GM18526 (cell line): ENCODE results near the gene CTSL.

Experiments used
- POLR2A ChIP-seq: IDR thresholded peaks from 3 replicates; pipeline ENCODE4 v1.6.1; 2011; ENCODE audit not compliant: insufficient read length; ENCODE audit errors: extremely low read depth

CTSL gene

GRCh38 chr9:87733273-87734052 lies 7.5 kb downstream of the CTSL start:
- TF ChIP-seq POLR2A: no peak

- no peak for TF ChIP-seq POLR2A
Measured at GRCh38 chr9:87734106-87734505, 8.2 kb downstream of the CTSL start.

- TF ChIP-seq POLR2A: no peak
Measured at GRCh38 chr9:87739546-87739945, 13.6 kb downstream of the CTSL start.

- no peak for TF ChIP-seq POLR2A
Measured at GRCh38 chr9:87740209-87740608, 14.3 kb downstream of the CTSL start.

- TF ChIP-seq POLR2A: no peak
Measured at GRCh38 chr9:87741326-87741725, 15.4 kb downstream of the CTSL start.

- TF ChIP-seq POLR2A: no peak
Measured at GRCh38 chr9:87741891-87742290, 16.0 kb downstream of the CTSL start.

GRCh38 chr9:87742813-87743428 lies 17.0 kb downstream of the CTSL start:
- TF ChIP-seq POLR2A: no peak

- TF ChIP-seq POLR2A: no peak
Measured at GRCh38 chr9:87746186-87746585, 20.3 kb downstream of the CTSL start.

GRCh38 chr9:87748881-87749280 lies 23.0 kb downstream of the CTSL start:
- no peak for TF ChIP-seq POLR2A

GRCh38 chr9:87749335-87750035 lies 23.6 kb downstream of the CTSL start:
- TF ChIP-seq POLR2A: no peak

GRCh38 chr9:87750726-87751125 lies 24.8 kb downstream of the CTSL start:
- TF ChIP-seq POLR2A: no peak

GRCh38 chr9:87751423-87751822 lies 25.5 kb downstream of the CTSL start:
- no peak for TF ChIP-seq POLR2A

- no peak for TF ChIP-seq POLR2A
Measured at GRCh38 chr9:87751868-87752267, 25.9 kb downstream of the CTSL start.

- TF ChIP-seq POLR2A: no peak
Measured at GRCh38 chr9:87753313-87753712, 27.4 kb downstream of the CTSL start.

- TF ChIP-seq POLR2A: no peak
Measured at GRCh38 chr9:87760529-87760928, 34.6 kb downstream of the CTSL start.

GRCh38 chr9:87763286-87763685 lies 37.4 kb downstream of the CTSL start:
- no peak for TF ChIP-seq POLR2A
